ENCODE data around the gene NANOS3. TPM values are rescaled to one million over a fixed set of nuclear protein-coding genes. Genes with fewer than 3 reads are reported as not detected.
A peak's percentile ranks its signal among the peaks of the same experiment; 100 is the strongest.

The NANOS3 gene
- total RNA-seq, 1 donor from 2014 or later = not detected

DNA sequence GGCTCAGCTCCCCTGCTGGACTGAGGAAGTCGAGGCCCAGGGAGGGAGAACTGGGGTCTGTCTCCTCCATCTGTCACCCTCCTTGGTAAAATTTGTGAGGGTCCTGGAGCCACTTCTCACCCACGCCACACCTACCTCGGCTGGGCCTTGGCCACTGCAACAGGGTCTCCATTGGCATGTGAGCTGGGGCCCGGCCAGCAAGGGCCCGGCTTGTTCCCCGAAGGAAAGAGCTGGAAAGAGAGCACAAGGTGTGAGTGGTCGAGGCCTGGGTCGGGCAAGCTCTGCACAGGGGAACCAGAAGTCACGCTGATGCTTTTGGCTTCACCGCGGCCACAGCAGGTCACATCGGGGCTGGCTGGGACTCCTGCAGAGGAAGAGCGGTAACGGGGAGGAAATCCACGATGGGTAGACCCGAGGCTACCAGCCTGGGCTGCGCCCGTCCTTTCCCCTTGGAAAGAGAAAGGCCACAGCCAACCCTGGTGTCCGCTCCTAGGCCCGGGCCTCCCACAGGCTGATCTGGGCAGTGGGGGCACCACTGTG, 9.0 kb downstream of the NANOS3 start:
- no peak for DNase-seq (ENCODE audit: low read depth)

DNA sequence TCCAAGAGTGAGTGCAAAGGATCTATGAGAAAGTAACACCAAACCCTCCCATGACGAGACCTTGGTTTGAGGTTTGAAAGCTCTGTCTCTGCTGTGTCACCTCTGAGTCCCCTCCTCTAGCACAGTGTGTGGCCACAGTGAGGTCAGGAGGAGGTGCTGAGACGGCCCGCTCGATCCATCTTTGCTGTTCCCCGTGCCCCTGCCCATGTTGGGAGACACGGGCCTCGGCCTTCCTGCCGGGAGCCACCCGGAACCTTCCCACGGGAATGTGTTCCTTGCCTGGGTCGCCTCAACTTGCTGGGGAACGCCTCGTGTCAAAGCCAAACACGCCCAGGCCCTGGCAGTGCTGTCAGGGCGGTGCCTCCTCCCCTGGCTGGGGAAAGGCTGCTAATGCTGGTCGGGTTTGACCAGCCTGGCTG, 10.1 kb downstream of the NANOS3 start:
- no peak for DNase-seq (ENCODE audit: low read depth)

DNA sequence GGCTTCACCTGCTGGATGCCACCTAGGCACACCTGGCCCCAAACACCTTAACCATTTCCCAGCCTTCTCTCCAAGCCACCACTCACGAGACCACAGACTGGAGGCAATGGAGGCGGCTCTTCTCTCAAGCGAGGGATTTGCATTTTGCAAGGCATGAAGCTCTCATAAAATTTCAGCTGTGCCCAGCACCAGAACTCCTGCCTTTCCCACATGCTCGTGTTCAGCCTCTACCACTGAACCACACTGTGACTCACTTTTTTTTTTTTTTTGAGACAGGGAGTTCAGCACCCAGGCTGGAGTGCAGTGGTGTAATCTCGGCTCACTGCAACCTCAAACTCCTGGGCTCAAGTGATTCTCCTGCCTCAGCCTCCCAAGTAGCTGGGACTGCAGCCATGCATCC, 10.6 kb downstream of the NANOS3 start:
- peak; percentile 31 for DNase-seq (ENCODE audit: low read depth)

DNA sequence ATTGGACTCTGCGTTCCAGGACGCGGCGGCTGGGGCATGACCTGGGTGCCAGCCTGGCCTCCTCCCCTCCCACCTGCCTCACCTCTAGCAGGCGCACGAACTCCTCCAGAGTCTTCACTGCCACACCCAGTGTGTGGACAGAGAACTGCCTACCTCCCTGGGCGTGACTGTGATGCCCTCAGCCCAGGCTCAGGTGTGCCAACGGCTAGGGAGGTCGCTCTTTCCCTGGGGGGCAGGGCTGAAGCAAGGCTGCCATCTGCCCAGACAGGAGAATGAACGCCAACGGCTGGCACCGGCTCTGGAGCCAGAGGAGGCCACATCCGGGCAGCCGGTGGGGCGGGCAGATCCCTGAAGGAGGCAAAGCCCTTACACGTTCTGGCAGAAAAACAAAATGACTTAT, 11.3 kb downstream of the NANOS3 start:
- DNase-seq (ENCODE audit: low read depth) = no peak

DNA sequence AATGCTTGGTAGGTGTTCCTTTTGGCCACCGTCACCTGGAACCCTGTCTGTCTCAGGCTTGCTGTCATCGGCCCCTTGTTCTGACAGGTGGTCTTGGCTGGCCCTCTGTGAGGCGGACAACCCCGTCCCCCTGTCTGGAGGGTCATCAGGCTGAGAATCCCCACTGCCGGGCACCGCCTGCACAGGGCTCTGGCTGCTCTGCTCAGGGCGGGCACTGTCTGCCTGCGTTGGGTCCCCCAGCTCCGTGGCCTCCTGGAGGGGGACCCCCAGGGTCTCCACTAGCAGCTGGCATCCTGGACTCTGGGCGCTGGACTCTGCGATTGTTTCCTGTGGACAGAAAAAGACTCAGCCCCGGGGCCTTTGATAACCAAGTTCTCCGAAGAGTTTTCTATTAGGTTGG, 13.2 kb downstream of the NANOS3 start:
- no peak for DNase-seq (ENCODE audit: low read depth)

DNA sequence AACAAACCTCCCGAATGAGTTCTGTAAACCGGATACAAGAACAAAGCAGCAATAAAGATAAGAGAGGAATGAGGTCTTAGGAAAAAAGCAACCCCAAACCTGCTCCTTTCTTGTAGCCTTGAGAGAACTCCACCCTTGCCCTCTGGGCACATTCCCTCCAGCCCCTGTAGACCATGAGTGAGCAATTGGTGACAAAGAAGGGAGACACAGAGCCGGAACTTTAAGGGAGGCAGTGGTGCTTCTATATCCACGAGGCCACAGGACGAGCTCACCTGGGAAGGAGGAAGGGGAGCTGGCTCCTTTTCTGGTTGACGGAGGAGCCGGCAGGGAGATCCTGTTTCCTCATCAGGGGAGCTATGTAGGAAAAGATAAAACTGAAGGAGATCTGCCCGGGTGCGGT, 15.9 kb downstream of the NANOS3 start:
- no peak for DNase-seq (ENCODE audit: low read depth)

DNA sequence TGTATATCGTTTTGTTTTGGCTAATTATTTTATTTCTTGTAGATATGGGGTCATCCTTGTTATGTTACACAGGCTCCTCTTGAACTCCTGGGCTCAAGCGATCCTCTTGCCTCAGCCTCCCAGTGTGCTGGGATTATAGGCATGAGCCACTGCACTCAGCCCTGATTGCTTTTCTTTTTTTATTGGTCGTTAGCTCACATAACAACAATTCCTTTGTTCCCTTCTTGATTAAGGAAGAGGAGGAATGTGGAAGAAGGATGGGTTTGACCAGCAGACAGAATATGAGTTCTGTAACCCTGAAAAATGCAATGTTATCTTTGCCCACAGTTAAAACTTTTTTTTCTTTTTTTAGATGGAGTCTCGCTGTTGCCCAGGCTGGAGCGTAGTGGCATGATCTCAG, 17.6 kb downstream of the NANOS3 start:
- no peak for DNase-seq (ENCODE audit: low read depth)

DNA sequence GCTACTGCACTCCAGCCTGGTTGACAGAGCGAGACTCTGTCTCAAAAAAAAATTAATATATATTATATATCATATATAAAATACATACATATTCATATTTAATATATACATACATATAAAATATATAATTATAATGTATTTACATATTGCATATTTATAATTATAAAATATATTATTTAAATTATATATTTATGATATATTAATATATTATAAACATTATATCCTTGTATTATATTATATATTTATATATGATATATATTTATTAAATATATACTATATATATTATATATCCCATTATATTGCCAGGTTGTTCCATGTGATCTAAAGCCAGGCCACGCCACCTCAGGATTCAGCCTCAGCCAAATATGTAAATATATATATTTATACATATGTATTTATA, 19.3 kb downstream of the NANOS3 start:
- DNase-seq (ENCODE audit: low read depth) = no peak

DNA sequence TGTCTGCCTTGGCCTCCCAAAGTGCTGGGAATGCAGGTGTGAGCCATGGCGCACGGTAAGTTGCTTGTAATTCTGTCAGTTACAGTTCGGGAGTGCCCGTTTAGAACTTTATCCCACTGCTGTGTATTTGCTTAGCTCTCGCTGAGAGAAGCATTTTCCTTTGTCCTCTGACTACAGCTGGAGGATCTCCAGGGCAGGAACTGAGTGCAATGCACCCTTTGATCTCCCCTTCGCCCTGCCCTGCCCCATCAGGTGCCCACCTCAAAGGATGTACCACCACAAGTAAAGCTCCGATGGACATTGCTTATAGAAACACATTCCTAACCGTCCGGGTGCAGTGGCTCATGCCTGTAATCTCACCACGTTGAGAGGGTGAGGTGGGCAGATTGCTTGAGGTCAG, 22.5 kb downstream of the NANOS3 start:
- no peak for DNase-seq (ENCODE audit: low read depth)

DNA sequence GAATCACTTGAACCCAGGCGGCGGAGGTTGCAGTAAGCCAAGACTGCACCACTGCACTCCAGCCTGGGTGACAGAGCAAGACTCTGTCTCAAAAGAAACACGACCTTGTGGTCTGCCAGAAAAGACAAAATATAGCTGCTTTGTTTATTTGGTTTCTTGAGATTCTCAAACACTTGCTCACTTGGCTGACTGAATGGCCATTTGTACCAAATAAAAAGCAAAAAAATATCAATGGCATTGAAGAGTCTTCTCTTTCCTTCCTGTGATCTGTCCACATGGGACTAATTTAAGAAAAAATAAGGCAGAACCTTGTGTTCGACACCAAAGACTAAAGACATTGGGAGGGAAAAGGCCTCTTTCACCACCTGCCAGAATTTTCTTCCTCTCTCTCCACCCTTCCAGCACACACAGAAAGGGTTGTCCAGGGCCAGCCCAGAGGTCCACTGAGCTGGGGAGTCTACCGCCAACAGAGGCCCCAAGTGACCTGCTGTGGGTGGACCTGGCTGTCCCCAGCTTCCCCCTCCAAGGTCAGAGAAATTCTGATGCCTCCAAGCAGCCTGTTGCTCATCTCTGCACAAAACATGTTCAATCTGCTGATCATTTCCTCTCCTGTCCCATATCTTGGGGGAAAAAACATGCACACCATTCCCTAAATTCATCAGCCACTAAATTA, 23.1 kb downstream of the NANOS3 start:
- no peak for DNase-seq (ENCODE audit: low read depth)

DNA sequence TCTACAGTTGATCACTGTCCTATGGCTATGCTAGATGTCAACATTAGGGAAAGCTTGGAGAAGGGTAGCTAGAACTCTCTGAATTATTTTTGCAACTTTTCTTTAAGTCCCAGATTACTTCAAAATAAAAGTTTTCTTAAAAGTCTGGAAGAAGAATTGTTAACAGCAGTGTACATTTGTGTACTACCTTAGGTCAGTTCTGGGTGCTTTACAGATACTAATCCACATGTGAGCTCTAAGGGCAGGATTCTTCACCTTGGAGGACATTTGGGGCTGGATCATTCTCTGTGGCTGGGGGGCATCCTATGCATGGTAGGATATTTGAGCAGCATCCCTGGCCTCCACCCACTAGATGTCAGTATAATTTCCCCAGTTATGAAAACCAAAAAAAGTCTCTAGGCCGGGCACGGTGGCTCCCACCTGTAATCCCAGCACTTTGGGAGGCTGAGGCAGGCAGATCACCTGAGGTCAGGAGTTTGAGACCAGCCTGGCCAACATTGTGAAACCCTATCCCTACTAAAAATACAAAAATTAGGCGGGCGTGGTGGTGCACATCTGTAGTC, 26.1 kb downstream of the NANOS3 start:
- no peak for DNase-seq (ENCODE audit: low read depth)

DNA sequence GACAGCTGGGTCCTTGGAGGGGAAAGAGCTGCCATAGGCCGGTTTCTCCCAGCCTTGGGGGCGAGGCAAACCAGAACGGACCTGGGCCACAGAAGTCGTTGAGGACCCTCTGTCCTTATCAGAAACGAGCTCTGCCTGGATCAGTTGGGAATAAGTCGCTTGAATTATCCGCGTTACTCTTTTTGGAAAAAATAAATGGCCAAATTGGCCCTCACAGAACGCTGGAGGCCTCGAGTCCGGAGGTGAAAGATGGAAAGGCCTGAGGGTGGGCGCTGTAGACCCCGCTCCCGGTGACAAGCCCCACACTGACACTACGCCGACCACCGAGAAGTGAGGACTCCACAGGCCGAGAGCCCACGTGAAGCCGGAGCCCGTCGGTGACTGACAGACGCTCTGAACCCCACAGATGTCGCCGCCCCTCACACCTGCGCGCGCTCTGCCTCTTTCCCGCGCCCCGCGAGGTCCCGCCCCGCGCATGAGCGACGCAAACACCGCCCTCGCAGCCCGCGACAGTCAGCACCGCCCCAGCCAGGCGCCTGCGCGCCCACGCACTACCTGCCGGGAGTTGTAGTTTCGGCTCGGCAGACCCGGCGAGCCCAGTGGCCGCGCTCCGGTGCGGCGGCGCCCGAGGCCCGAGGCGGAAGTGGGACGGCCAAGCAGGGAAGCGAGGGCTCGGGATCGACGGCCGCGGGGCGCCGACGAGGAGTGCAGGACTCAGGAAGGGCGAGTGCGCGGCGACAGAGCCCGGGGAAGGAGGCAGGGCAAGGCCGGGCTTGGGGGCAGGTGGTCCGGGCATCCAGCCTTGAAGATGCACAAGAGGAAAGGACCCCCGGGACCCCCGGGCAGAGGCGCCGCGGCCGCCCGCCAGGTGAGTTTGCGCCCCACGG, 28.9 kb downstream of the NANOS3 start, which contains the start of the genes BRME1 and CC2D1A:
Gene BRME1 (minus strand): TSS at position 484 of the 887 bp plus-strand sequence. CDS start 1,225 bp downstream, outside the sequence.
Gene CC2D1A (plus strand): TSS at position 568 of the 887 bp plus-strand sequence. CDS start 241 bp downstream, at position 809.
- DNase-seq (ENCODE audit: low read depth) = peak; percentile 68

DNA sequence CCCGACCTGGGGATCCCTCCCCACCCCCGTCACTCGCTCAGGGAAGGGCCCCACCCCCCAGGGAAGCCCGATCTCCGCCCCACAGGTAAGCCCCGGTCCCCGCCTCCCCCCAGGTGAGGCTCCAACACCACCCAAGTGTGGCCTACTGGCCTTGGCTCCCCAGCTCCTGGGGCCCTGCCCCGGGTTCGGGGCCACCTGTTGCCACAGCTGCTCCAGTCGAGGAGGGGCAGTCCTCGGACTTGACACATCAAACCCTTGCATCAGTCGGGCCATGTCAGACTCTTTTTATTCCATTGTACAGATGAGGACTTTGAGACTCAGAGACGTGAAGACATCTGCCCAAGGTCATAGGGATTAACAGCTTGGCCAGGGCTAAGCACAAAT, 29.6 kb downstream of the NANOS3 start:
- DNase-seq (ENCODE audit: low read depth) = no peak

DNA sequence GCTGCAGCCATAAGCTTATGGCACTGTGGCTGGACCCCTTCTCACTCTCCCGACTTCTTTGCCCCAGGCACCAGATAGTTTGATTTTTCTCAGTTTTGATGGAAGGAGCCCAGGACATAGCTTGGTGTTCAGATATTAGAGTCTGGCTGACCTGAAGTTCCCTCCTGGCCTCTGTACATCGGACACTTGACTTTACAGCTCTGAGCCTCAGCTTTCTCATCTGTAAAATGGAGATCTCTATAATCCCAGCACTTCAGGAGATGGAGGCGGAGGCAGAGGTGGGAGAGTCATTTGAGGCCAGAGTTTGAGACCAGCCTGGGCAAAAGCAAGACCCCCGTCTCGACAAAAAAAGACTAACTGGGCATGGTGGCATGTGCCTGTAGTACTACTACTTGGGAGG, 30.0 kb downstream of the NANOS3 start:
- DNase-seq (ENCODE audit: low read depth) = no peak

DNA sequence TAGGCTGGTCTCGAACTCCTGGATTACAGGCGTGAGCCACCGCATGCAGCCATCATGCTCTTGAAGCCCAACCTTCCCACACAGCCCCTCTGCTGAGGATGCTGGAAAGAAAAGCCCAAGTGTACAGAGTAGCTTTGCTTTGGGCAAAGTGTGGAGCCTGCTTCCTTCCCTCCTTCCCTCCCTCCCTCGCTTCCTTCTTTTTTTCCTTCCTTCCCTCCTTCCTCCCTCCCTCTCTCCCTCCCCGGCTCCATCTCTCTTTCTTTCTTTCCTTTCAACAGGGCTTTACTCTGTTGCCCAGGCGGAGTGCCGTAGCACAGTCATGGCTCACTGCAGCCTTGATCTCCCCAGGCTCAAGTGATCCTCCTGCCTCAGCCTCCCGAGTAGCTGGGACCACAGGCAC, 31.7 kb downstream of the NANOS3 start:
- no peak for DNase-seq (ENCODE audit: low read depth)

DNA sequence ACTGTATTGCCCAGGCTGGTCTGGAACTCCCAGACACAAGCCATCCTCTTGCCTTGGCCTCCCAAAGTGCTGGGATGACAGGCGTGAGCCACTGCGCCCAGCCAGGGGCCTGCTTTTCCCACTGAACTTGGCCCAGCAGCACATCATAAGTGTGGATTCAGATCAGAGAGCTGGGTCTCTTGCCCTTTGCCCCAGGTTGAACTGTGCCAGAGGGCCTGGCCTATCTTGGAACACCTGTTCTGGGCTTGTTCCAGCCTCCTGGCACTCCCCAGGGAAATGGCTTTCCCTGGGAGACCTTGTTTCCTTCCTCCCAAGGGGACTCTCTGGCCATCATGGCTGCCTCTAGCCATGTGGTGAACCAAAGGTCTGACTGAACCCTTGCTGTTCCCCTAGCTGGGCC, 32.5 kb downstream of the NANOS3 start:
- DNase-seq (ENCODE audit: low read depth) = no peak

DNA sequence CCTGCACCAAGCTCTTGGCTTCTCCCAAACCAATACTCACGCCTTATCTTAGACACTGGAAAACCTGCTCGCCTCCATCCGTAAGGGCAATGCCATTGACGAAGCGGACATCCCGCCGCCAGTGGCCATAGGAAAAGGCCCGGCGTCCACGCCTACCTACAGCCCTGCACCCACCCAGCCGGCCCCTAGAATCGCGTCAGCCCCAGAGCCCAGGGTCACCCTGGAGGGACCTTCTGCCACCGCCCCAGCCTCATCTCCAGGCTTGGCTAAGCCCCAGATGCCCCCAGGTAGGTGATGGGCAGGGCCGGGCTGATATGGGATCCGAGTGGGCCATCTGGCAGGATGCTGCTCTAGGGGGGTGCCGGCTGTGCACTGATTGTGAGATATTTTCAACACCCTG, 36.4 kb downstream of the NANOS3 start:
- no peak for DNase-seq (ENCODE audit: low read depth)

DNA sequence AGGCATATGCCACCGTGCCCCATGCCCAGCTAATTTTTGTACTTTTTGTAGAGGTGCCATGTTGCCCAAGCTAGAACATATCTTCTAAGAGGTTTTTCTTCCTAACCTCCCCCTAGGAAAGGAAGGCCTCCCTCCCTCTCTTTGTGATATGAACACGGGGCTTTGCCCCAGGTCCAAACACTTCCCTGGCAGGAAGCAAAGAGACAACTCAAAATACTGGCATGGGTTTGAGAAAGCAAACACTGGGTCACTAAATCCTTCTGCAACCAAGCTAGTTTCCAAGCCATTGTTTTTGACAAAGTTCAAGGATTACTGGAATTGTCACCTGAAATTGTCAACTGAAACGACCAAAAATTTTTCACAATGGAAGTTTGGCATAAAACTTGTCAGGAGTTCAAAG, 37.8 kb downstream of the NANOS3 start:
- DNase-seq (ENCODE audit: low read depth) = no peak

DNA sequence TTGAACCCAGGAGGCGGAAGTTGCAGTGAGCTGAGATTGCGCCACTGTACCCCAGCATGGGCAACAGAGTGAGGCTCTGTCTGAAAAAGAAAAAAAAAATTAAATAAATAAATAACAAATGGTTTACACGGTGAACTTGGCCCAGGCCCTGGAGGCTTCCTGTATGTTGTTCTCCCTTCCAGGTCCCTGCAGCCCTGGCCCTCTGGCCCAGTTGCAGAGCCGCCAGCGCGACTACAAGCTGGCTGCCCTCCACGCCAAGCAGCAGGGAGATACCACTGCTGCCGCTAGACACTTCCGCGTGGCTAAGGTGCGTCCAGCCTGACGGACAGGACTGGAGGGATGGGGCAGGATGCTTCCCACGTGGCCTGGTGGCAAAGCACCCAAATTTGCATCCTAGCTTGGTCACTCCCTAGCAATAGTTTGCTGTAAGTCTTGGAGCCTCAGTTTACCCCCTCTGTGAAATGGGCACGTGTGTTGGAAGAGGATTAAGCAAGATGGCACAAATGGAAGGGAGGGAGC, 41.0 kb downstream of the NANOS3 start:
- no peak for DNase-seq (ENCODE audit: low read depth)

DNA sequence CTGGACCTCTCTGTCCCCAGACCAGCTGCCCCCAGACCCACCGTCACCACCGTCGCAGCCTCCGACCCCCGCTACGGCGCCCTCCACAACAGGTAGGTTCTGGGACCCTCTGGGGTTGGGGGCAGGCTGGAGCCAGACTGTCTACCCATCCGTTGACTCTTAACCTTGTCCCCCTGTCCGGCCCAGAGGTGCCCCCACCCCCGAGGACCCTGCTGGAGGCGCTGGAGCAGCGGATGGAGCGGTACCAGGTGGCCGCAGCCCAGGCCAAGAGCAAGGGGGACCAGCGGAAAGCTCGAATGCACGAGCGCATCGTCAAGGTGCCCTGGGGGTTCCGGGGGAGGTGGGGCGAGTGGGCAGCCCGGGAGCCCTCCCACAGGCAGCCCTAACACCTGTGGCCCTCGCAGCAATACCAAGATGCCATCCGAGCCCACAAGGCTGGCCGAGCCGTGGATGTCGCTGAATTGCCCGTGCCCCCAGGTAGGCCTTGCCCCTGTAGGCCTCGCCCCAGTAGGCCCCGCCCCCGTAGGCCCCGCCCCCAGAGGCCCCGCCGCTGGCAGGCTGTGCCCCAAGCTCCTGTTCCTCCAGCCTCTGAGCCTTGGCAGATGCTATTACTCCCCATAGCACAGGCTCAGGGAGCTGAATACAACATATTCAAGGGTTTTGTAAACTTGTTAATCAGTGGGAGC, 41.9 kb downstream of the NANOS3 start:
- no peak for DNase-seq (ENCODE audit: low read depth)

DNA sequence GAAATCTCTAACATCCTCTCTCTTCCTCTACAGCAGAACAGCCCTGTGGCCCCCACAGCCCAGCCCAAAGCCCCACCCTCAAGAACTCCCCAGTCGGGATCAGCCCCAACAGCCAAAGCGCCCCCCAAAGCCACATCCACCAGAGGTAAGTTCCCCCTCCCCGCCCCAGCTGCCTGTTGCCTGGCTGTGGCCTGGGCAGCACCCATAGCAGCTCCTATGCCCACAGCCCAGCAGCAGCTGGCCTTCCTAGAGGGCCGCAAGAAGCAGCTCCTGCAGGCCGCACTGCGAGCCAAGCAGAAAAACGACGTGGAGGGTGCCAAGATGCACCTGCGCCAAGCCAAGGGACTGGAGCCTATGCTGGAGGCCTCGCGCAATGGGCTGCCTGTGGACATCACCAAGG, 43.6 kb downstream of the NANOS3 start:
- no peak for DNase-seq (ENCODE audit: low read depth)
